LNCaP clone FGC (cell line): ENCODE measurements around the gene POU3F3.

Experiments used
- DNase-seq: peaks from one replicate; pipeline ENCODE4 v3.0.0-alpha.2; 2011; ENCODE audit warnings: low read depth
- H3K4me3 ChIP-seq: 2 replicates; pipeline ENCODE4 v1.5.1; 2011; ENCODE audit warnings: mild to moderate bottlenecking, low read depth, low read length, control low read depth
- TF ChIP-seq, protein P1 (sequence below): IDR thresholded peaks from 2 replicates; pipeline ENCODE4 v1.5.1; 2012; ENCODE audit warnings: mild to moderate bottlenecking; ENCODE audit not compliant: control insufficient read depth, insufficient read depth; ENCODE audit errors: extremely low read depth

POU3F3 gene

GRCh38 chr2:104857262-104858005, 3.5 kb downstream of the POU3F3 start:
- TF ChIP-seq, protein P1, sequence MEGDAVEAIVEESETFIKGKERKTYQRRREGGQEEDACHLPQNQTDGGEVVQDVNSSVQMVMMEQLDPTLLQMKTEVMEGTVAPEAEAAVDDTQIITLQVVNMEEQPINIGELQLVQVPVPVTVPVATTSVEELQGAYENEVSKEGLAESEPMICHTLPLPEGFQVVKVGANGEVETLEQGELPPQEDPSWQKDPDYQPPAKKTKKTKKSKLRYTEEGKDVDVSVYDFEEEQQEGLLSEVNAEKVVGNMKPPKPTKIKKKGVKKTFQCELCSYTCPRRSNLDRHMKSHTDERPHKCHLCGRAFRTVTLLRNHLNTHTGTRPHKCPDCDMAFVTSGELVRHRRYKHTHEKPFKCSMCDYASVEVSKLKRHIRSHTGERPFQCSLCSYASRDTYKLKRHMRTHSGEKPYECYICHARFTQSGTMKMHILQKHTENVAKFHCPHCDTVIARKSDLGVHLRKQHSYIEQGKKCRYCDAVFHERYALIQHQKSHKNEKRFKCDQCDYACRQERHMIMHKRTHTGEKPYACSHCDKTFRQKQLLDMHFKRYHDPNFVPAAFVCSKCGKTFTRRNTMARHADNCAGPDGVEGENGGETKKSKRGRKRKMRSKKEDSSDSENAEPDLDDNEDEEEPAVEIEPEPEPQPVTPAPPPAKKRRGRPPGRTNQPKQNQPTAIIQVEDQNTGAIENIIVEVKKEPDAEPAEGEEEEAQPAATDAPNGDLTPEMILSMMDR, result no peak
- no peak overlapping the region for H3K4me3 ChIP-seq
- DNase-seq, result no peak

DNA sequence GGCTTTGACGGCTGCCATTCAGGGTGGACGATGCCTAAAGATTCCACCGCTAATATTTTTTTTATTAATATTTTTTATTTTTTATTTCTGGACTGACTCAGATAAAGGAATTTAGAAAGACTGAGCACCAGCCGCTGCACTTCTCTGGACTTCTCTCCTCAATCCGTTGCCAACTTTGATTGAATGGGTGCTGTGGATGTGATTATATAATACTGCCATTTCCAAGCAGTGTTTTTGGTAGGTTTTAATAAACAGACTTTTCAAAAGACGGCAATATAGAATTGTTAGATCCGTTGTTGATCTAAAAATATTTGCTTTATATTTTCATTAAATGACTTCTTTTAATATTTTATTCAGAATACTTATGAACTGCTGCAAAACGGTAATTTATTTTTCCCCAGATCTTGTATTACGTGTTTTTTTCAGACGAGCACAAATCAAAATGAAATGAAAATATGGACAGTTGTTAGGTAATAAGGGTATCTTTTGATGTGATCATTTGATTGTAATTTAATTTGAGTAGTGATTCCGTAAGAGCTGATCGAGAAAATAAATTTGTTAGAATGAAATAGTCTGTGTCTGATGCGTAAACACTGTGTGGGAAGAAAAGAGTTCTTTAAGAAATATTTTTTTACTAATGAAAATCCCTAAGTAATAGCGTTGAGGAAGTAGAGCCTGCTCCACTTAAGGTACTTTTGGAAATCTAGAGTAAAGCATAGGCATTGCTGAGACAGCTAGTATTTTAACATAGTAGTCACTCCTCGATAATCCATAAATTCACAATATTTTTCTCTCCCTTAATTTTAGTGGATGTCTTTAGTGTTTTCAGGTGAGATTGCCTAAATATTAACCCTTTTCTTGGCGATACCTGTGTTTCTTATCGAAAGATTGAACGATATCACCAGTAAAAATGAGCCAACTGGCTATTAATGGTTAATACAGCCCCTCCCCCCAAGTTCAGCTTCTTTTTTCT, 4.4 kb downstream of the POU3F3 start:
- no peak for DNase-seq
- H3K4me3 ChIP-seq, result no peak overlapping the region
- TF ChIP-seq, protein P1, result no peak

GRCh38 chr2:104859291-104859765, 5.4 kb downstream of the POU3F3 start:
- no peak for DNase-seq
- H3K4me3 ChIP-seq, result no peak overlapping the region
- TF ChIP-seq, protein P1, result no peak

DNA sequence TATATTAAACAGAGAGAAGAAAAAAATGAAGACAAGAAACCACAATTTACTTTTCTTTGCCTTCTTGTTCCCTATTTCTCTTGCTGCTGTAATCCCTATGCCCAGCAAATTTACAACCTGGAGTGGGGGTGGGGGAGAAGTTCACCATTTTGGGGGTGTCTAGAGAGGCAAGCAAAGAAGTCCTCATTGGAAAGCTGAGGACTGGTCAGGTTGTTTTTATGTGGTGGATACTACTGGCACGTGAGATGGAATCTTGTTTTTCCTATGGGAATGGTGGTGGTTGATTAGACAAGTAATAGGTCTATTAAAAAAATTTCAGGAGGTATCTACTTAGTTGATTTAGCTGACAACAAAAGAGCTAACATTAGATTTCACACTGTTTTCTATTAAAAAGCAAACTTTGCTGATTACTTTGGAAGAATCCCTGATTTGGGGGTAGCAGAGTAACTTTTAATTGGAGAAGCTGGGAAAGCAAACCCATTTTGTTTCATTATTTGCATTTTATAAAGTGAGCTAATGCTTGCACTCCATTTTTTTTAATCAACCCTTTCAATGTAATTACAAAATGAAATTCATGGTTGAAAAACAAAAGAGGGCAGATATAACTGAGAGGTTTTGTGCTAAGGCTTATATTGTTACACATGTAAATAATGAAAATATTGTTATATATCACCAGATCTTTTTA, 6.0 kb downstream of the POU3F3 start:
- no peak overlapping the region for H3K4me3 ChIP-seq
- no peak for DNase-seq
- TF ChIP-seq, protein P1, result no peak

DNA sequence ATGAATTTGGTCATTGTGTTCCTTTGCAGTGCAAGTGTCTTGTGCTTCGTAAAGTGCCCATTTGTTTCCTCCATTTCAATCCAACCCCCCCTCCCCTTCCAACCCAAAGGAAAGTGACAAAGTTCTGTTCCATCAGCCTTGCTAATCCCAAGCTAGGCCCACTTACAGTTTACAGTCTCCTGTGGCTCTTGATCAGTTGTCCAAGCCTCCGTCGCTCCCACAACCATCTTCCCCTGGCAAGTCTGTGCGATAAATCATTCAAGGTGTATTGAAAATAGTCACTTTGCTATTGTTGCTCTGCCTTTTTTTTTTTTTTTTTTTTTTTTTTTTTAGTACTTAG, 6.5 kb downstream of the POU3F3 start:
- TF ChIP-seq, protein P1, result no peak
- H3K4me3 ChIP-seq, result no peak overlapping the region
- DNase-seq, result no peak

DNA sequence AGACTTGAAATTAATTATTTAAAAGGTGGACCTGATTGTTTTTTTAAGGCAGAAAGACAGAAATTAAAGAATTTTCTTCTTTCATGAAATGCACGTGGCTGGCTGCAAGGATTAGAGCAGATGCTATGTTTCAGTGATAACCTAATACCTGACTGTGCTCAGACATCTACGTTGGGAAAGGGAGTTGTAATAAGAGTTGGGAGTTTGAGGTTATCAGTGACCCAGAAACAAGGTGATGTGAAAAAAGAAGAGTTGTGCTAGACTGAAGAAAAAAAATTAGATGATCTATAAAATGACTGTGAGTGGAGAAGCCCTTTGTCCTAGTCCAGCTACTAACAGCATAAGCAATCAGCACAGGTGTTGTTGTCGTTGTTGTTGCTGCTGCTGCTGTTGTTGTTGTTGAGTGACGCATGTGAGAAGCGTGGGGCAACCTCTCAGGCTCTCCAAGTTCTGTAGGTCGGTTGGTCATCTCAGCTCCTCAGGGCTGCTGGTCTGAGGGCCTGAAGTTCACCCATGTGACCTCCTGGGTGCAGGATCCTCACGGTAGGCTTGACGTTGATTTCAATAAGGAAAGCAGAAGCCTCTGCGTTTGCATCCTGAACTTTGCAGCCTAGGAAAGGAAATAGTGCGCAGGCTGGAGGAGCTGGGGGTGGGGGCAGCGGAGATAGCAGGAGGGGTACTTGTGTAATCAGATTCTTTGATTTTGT, 7.6 kb downstream of the POU3F3 start:
- TF ChIP-seq, protein P1, result no peak
- DNase-seq, result no peak
- H3K4me3 ChIP-seq, result no peak overlapping the region
